ENCODE measurements around the gene VGLL4.

VGLL4 gene

GRCh38 chr3:11643201-11643603 is 513 bp downstream of the VGLL4 start:
- peak; percentile 2 for TF ChIP-seq CTCF (IDR thresholded peaks at IDR 0.05; ENCODE audit: control insufficient read depth, insufficient read depth, low read depth, low read length, missing control alignments)
- no peak for DNase-seq (ENCODE audit: low read depth)
- peak overlapping the region; percentile 73 for H3K4me3 ChIP-seq (ENCODE audit: control insufficient read depth, low read depth, low read length)

- H3K4me3 ChIP-seq (ENCODE audit: control insufficient read depth, low read depth, low read length): peak overlapping the region; percentile 73
- DNase-seq (ENCODE audit: low read depth): peak; percentile 78
Observed at GRCh38 chr3:11642431-11643191, 1.1 kb downstream of the VGLL4 start.

GRCh38 chr3:11641683-11642430 is 1.9 kb downstream of the VGLL4 start:
- peak overlapping the region; percentile 73 for H3K4me3 ChIP-seq (ENCODE audit: control insufficient read depth, low read depth, low read length)
- no peak for DNase-seq (ENCODE audit: low read depth)
- TF ChIP-seq CTCF (IDR thresholded peaks at IDR 0.05; ENCODE audit: control insufficient read depth, insufficient read depth, low read depth, low read length, missing control alignments): no peak

More at GRCh38 chr3:11642431-11643191, 1.1 kb downstream of the VGLL4 start:
- TF ChIP-seq CTCF (IDR thresholded peaks at IDR 0.05; ENCODE audit: control insufficient read depth, insufficient read depth, low read depth, low read length, missing control alignments): no peak

GRCh38 chr3:11641316-11641682 is 2.4 kb downstream of the VGLL4 start:
- H3K4me3 ChIP-seq (ENCODE audit: control insufficient read depth, low read depth, low read length): peak overlapping the region; percentile 73
- no peak for DNase-seq (ENCODE audit: low read depth)
- no peak for TF ChIP-seq CTCF (IDR thresholded peaks at IDR 0.05; ENCODE audit: control insufficient read depth, insufficient read depth, low read depth, low read length, missing control alignments)

GRCh38 chr3:11640009-11640673 is 3.6 kb downstream of the VGLL4 start:
- no peak for TF ChIP-seq CTCF (IDR thresholded peaks at IDR 0.05; ENCODE audit: control insufficient read depth, insufficient read depth, low read depth, low read length, missing control alignments)
- DNase-seq (ENCODE audit: low read depth): no peak
- peak overlapping the region; percentile 73 for H3K4me3 ChIP-seq (ENCODE audit: control insufficient read depth, low read depth, low read length)

- DNase-seq (ENCODE audit: low read depth): no peak
- TF ChIP-seq CTCF (IDR thresholded peaks at IDR 0.05; ENCODE audit: control insufficient read depth, insufficient read depth, low read depth, low read length, missing control alignments): no peak
Observed at GRCh38 chr3:11638495-11639358, 5.0 kb downstream of the VGLL4 start.

More at GRCh38 chr3:11638495-11639358, 5.0 kb downstream of the VGLL4 start:
- H3K4me3 ChIP-seq (ENCODE audit: control insufficient read depth, low read depth, low read length): peak overlapping the region; percentile 4
